Right renal pelvis (tissue), 4 donors: ENCODE data around the gene BIRC7. TPM values are rescaled to one million over a fixed set of nuclear protein-coding genes. Genes with fewer than 3 reads are reported as not detected.

Experiments
- DNase-seq, 4 donors: peaks; one replicate each; pipeline ENCODE4 v3.0.0-alpha.2; 2013; ENCODE audit warnings: low read depth in 4 of 4, low spot score in 3 of 4, missing footprints in 1 of 4
- polyA plus RNA-seq, 4 donors: library from polyadenylated mRNA; unstranded; fragments of 120-200 nt; gene quantifications; one replicate each; pipeline ENCODE4 v1.2.1, GENCODE V29; 2013; ENCODE audit not compliant: insufficient read length in 4 of 4

Gene BIRC7
- polyA plus RNA-seq, 4 donors, result 0.44 to 2.7 (median 2.1) TPM

- no peak for DNase-seq
These were observed 25.5 kb downstream of the BIRC7 start for GRCh38 chr20:63261060-63261794.

DNA sequence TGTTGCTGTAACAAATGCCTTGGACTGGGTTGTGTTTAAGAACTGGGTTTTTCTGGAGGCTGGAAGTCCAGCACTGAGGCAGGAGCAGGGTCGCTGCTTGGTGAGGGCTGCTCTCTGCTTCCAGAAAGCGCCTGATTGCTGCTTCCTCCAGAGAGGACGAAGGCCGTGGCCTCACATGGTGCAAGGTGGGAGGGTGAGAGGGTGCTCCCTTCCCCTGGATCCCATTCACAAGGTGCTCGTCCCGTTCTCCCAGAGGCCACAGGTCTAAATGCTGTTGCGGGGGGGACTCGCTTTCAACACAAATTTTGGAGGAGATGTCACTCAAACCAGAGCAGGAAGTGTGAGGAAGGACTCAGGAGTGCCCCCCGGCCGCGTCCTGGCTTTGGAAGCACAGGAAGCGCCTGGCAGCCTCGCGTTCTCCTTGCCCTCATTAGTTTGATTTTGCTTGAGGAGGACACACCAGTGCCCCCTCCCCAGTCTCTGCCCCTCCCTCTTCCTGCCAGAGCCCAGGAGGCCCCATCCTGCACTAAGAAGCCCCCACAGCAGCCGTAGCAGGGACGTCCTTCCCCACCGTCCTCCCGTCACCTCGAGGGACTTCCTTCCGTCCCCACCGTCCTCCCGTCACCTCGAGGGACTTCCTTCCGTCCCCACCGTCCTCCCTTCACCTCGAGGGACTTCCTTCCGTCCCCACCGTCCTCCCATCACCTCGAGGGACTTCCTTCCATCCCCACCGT is 26.3 kb downstream of the BIRC7 start:
- no peak for DNase-seq

DNA sequence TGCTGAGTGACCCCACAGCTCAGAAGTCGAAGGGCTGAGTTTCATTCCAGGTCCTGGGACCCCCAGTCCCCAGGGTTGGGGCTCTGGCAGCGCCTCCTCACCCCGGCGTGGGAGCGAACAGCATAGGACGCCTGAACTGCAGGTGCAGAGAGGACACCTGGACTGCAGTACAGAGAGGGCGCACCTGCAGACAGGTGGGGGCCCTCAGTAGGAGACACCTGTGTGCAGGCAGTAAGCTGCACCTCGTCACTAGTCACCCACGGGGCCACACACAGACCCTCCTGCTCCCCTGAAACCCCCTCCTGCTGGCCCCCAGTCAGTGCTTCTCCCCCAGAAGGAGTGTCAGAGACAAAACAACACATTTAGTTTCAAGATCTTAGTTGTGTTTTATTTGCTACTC is 27.1 kb downstream of the BIRC7 start:
- no peak for DNase-seq

GRCh38 chr20:63264000-63264399 is 28.3 kb downstream of the BIRC7 start:
- no peak for DNase-seq

DNA sequence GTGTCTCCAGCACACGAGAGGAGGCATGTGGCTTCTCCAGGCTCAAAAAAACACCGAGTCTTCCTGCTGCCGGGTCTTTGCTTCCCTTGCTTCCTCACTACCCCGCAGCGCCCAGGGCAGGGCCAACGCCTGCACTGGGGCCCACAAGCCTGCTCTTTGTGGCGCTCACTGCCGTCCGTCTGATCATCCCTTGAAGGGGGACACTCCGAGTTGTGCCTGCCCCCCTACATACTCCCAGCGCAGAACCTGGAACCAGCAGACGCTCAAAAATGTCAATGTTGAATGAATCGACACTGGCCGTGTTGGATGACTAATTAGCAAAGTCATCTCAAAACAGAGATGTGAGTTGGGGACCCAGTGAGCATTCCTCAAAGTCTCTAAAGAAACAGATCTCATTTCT is 28.8 kb downstream of the BIRC7 start:
- DNase-seq, result no peak

- DNase-seq, result no peak
These were observed 30.3 kb downstream of the BIRC7 start for GRCh38 chr20:63265891-63266515.

- no peak for DNase-seq
These were observed 32.0 kb downstream of the BIRC7 start for GRCh38 chr20:63267691-63268090.

DNA sequence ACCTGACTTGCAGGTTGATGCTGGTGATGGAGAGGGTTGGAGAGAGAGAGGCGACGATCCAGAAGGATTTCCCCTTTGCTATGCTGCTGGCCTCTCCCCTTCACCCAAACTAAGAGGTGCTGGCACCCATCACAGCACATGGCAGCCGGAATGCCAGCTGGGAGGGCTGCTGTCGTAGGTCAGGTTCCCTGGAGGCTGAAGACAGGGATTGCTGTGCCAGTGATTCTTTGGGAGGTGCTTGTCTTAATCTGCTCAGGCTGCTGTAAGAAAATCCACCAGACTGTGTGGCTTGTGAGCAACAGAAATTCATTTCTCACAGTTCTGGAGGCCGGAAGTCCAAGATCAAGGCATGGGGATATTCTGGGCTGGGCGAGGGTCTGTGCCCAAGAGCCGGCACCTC is 32.6 kb downstream of the BIRC7 start:
- DNase-seq, result no peak

- DNase-seq, result no peak
These were observed 33.1 kb downstream of the BIRC7 start for GRCh38 chr20:63268671-63269439.

GRCh38 chr20:63269724-63270123 is 34.0 kb downstream of the BIRC7 start:
- DNase-seq, result no peak

- DNase-seq, result no peak
These were observed 35.1 kb downstream of the BIRC7 start for GRCh38 chr20:63270606-63271325.

GRCh38 chr20:63272105-63273058 is 36.7 kb downstream of the BIRC7 start, which contains the start of gene ARFGAP1:
Gene ARFGAP1, plus strand, starts transcription at chr20:63272813. Its CDS starts 2,768 bp downstream, at chr20:63275581.
- DNase-seq, result peak; percentile 86 to 91 (median 88)

- no peak for DNase-seq
These were observed 37.4 kb downstream of the BIRC7 start for GRCh38 chr20:63273059-63273579.

DNA sequence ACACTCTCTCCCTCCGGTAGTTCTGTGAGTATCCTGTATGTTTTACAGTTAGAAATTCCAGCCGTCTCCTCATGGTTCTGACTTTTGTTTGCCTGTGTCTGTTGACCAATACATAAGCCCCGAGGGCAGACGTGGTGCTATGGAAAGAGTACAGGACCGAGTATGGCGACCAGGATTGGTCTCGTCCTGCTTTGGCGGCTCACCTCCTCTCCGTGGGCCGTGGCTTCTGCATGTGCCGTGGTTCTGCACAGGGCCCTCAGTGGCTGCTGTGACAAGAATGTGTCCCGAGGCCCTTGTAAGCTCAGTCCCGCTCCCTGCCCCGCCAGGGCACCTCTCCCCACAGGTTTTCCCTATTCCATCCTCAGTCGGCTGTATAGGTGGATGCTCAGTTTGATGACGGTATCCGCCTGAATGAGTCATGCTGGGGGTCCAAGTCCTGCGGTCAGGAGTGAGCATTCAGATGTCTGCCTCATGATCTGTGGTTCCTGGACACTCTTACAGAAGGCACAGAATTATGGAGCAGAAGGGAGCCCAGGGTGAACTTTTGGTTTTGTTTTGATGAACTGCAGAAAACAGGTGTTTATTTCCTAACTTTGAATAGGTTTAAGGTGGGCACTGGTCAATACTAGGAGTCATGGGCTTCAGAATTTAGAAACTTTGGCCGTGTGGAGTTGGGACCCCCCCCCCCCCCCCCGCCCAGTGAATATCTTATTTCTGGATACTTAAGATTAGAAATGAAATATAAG is 38.1 kb downstream of the BIRC7 start:
- DNase-seq, result no peak

DNA sequence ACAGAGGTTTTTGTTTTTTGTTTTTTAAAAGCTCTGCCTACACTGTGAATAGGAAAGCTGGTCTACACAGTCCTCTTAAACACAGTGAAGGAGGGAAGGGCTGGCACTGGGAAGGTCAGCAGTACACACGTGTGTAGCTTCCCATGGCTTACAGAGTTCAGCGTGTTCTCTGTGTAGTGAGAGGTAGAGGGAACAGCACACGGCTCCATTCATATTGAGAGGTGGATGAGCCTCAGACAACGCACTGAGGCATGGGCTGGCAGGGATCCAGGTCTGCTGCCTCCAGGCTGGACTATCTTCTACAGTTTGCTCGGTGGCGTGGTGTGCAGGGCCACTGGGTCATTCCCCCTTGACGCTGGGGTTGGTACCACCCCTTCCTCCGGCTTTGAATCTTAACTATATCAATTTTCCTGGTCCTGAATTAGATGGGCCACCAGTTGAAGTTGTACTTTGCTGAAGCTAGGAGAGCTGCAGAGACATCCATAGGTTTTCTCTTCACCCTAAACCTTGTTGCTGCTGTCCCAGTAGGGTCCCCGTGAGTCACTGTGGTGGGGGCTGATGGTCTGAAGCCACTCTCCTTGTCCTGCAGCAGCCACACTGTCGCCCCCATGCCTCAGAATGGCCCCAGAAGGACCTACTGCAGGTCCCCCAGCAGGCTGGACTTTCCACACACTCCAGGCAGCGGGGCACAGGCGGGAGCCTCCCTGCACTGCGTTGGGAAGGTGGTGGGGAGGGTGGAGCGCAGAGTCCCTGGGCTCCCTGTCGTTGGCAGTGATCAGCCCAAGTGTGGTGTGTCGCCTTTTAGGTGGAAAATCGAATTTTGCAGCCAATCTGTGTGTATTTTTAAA is 38.9 kb downstream of the BIRC7 start:
- DNase-seq, result no peak

DNA sequence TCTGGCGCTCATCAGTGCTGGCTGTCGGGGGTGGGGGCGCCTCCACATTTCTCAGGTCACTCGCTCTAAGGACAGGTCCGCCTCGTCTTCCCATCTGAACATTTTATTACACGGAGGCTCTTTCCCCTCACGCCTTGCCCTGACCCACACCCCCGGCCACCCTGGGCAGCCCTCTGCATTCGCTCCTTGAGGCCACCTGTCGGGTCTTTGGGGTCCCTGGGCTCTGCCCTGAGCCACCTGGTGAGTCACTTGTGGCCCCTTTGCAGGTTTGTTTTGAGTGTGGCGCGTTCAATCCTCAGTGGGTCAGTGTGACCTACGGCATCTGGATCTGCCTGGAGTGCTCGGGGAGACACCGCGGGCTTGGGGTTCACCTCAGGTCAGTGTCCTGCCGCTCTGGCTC is 40.1 kb downstream of the BIRC7 start:
- no peak for DNase-seq

DNA sequence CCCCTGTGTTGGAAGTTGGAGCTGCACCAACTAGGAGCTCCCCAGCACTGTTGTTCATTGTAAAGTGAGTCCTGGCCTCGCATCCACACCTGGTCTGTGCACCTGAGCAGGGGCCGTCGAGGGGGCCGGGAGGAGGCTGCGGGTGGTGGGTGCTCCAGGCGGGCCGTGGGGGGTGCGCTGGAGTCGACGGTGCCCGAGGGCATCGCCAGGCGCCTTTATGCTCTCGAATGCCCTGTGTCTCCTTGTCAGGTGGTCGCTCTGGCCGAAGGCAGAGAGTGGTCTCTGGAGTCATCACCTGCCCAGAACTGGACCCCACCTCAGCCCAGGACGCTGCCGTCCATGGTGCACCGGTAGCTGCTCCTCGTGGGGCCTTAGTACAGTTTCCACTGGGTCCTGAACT is 41.3 kb downstream of the BIRC7 start:
- DNase-seq, result no peak
